CD4-positive, alpha-beta T cell (primary cell): ENCODE results near the gene GRM2. TPM values are rescaled to one million over a fixed set of nuclear protein-coding genes. Genes with fewer than 3 reads are reported as not detected.

Experiments
- ATAC-seq: fragments of 200-7000 bp; cut with Tn5 transposase; one replicate; pipeline ENCODE4 v1.10.0; 2022; ENCODE audit warnings: mild to moderate bottlenecking; ENCODE audit not compliant: poor library complexity
- CTCF ChIA-PET: fragments of 350-600 bp; sonication (Branson Sonifier 250); formaldehyde crosslinking; loops from one replicate; lab custom pipeline; 2021; ENCODE audit warnings: antibody characterized with exemption, inconsistent platforms; lab: Charles Lee
- POLR2A ChIA-PET: fragments of 350-600 bp; sonication (Branson Sonifier 250); formaldehyde crosslinking; loops from one replicate; lab custom pipeline; 2021; ENCODE audit warnings: antibody characterized with exemption, inconsistent platforms; lab: Charles Lee
- DNase-seq, 14 experiments: peaks; one replicate each; pipeline ENCODE4 v3.0.0-alpha.2; 2013 to 2020; ENCODE audit warnings: mixed read lengths in 2 of 14
- H3K27ac ChIP-seq, 2 donors: one replicate each; pipeline versions ENCODE4 v1.5.1 to v1.7.0; 2013; ENCODE audit warnings: low read length in 2 of 2, low read depth in 1 of 2, mild to moderate bottlenecking in 1 of 2
- H3K27me3 ChIP-seq, 2 experiments: 1 replicate in 1 of 2; 2 replicates in 1 of 2; pipeline versions ENCODE4 v1.6.1 to v1.7.0; 2013; ENCODE audit warnings: low read length in 2 of 2, control low read depth in 1 of 2, mild to moderate bottlenecking in 1 of 2, moderate library complexity in 1 of 2; ENCODE audit not compliant: insufficient read depth in 2 of 2, control insufficient read depth in 1 of 2
- H3K36me3 ChIP-seq: one replicate; pipeline ENCODE4 v1.6.1; 2013; ENCODE audit warnings: low read length, control low read depth; ENCODE audit not compliant: insufficient read depth
- H3K4me1 ChIP-seq: one replicate; pipeline ENCODE4 v1.6.1; 2013; ENCODE audit warnings: low read length, control low read depth; ENCODE audit not compliant: insufficient read depth
- H3K4me3 ChIP-seq: one replicate; pipeline ENCODE4 v1.5.1; 2013; ENCODE audit warnings: mild to moderate bottlenecking, low read length, moderate library complexity
- H3K9me3 ChIP-seq, 2 experiments: 1 replicate in 1 of 2; 2 replicates in 1 of 2; pipeline versions ENCODE4 v1.6.1 to v1.7.0; 2013; ENCODE audit warnings: low read length in 2 of 2, mild to moderate bottlenecking in 2 of 2, control low read depth in 1 of 2, moderate library complexity in 1 of 2; ENCODE audit not compliant: control insufficient read depth in 1 of 2, insufficient read depth in 1 of 2
- H3K27ac Mint-ChIP-seq: one replicate; pipeline ENCODE4 v1.8.0; 2020; ENCODE audit warnings: mixed read lengths
- H3K27me3 Mint-ChIP-seq: one replicate; pipeline ENCODE4 v1.8.0; 2021; ENCODE audit warnings: mixed read lengths
- H3K36me3 Mint-ChIP-seq: one replicate; pipeline ENCODE4 v1.8.0; 2021; ENCODE audit warnings: low read depth, mixed read lengths
- H3K4me1 Mint-ChIP-seq: one replicate; pipeline ENCODE4 v1.8.0; 2021; ENCODE audit warnings: low read depth, mixed read lengths
- H3K4me3 Mint-ChIP-seq: one replicate; pipeline ENCODE4 v1.8.0; 2020; ENCODE audit warnings: mild to moderate bottlenecking, mixed read lengths
- H3K9me3 Mint-ChIP-seq: one replicate; pipeline ENCODE4 v1.8.0; 2020; ENCODE audit warnings: mixed read lengths
- intact Hi-C, 2 experiments: fragments of 100-400 bp; cut with DNase I in 1 of 2; cut with micrococcal nuclease in 1 of 2; formaldehyde crosslinking; loops; one replicate each; pipeline versions ENCODE4 v1.15.1 to v1.9.0; 2023 to 2025; cut with DNase I, micrococcal nuclease
- total RNA-seq, 174 experiments: library from RNA in 2 of 174; stranded (reverse) in 2 of 174; gene quantifications; one replicate each; pipeline ENCODE4 v1.2.3 and lab custom pipeline; 2021 to 2026
- TF ChIP-seq, protein P1 (sequence below): fragments of 200-600 bp; IDR thresholded peaks from one replicate; pipeline ENCODE4 v1.8.0; 2022; ENCODE audit warnings: antibody characterized with exemption, mild to moderate bottlenecking

The GRM2 gene
- total RNA-seq, 2 experiments from 2014 or later = 4.1 to 4.2 TPM

DNA sequence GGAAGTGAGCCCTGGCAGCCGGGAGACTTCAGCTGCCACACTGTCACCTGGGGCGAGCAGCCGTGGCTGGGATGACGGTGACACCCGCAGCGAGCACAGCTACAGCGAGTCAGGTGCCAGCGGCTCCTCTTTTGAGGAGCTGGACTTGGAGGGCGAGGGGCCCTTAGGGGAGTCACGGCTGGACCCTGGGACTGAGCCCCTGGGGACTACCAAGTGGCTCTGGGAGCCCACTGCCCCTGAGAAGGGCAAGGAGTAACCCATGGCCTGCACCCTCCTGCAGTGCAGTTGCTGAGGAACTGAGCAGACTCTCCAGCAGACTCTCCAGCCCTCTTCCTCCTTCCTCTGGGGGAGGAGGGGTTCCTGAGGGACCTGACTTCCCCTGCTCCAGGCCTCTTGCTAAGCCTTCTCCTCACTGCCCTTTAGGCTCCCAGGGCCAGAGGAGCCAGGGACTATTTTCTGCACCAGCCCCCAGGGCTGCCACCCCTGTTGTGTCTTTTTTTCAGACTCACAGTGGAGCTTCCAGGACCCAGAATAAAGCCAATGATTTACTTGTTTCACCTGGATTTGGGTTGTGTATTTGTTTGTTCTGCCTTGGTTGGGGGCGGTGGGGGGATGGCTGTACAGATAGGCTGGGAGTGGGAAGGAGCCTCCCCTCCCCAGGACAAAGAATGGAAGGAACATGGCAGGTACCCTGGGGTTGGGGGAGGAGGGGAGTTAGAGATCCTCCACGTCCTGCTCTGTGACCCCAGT, 2.9 kb upstream of the GRM2 start:
- Mint-ChIP-seq H3K27ac (no peak overlapping the region), H3K4me1 (peaks cover 32% of the 10 kb centered on the region), H3K27me3 (no peaks in the 10 kb centered on the region), H3K36me3 (peaks cover 62% of the 10 kb centered on the region), H3K4me3 (no peak overlapping the region), H3K9me3 (no peaks in the 10 kb centered on the region)
- CTCF ChIA-PET = no interaction called here
- peaks cover 17% of the 10 kb centered on the region for H3K4me1 ChIP-seq
- H3K27ac ChIP-seq = no peak overlapping the region
- no peak overlapping the region for H3K4me3 ChIP-seq
- TF ChIP-seq, protein P1, sequence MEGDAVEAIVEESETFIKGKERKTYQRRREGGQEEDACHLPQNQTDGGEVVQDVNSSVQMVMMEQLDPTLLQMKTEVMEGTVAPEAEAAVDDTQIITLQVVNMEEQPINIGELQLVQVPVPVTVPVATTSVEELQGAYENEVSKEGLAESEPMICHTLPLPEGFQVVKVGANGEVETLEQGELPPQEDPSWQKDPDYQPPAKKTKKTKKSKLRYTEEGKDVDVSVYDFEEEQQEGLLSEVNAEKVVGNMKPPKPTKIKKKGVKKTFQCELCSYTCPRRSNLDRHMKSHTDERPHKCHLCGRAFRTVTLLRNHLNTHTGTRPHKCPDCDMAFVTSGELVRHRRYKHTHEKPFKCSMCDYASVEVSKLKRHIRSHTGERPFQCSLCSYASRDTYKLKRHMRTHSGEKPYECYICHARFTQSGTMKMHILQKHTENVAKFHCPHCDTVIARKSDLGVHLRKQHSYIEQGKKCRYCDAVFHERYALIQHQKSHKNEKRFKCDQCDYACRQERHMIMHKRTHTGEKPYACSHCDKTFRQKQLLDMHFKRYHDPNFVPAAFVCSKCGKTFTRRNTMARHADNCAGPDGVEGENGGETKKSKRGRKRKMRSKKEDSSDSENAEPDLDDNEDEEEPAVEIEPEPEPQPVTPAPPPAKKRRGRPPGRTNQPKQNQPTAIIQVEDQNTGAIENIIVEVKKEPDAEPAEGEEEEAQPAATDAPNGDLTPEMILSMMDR = no peak
- intact Hi-C loops = no loop called here
- H3K27me3 ChIP-seq = no peaks in the 10 kb centered on the region
- DNase-seq = no peak
- POLR2A ChIA-PET = interaction anchor here (1.2 kb wide), 1 partner anchor 204 kb away, joined by 3 read pairs; no protein-coding TSS in a partner anchor
- H3K9me3 ChIP-seq = no peaks in the 10 kb centered on the region
- H3K36me3 ChIP-seq = peaks cover 64% of the 10 kb centered on the region
- no peak for ATAC-seq

- TF ChIP-seq, protein P1 = no peak
- POLR2A ChIA-PET = no interaction called here
- CTCF ChIA-PET = no interaction called here
- peaks cover 56% of the 10 kb centered on the region for H3K36me3 Mint-ChIP-seq
- H3K27ac ChIP-seq = no peak overlapping the region
- intact Hi-C loops = no loop called here
- DNase-seq = peak in 1 of 14 experiments; percentile 2
- no peaks in the 10 kb centered on the region for H3K27me3 Mint-ChIP-seq
- peaks cover 11% of the 10 kb centered on the region for H3K4me1 ChIP-seq
- peaks cover 58% of the 10 kb centered on the region for H3K36me3 ChIP-seq
- no peaks in the 10 kb centered on the region for H3K9me3 Mint-ChIP-seq
- no peak overlapping the region for H3K4me3 ChIP-seq
- H3K9me3 ChIP-seq = no peaks in the 10 kb centered on the region
- peaks cover 26% of the 10 kb centered on the region for H3K4me1 Mint-ChIP-seq
- no peaks in the 10 kb centered on the region for H3K27me3 ChIP-seq
- H3K4me3 Mint-ChIP-seq = no peak overlapping the region
- H3K27ac Mint-ChIP-seq = no peak overlapping the region
- ATAC-seq = no peak
Observed at GRCh38 chr3:51704511-51704950, 2.3 kb upstream of the GRM2 start.

DNA sequence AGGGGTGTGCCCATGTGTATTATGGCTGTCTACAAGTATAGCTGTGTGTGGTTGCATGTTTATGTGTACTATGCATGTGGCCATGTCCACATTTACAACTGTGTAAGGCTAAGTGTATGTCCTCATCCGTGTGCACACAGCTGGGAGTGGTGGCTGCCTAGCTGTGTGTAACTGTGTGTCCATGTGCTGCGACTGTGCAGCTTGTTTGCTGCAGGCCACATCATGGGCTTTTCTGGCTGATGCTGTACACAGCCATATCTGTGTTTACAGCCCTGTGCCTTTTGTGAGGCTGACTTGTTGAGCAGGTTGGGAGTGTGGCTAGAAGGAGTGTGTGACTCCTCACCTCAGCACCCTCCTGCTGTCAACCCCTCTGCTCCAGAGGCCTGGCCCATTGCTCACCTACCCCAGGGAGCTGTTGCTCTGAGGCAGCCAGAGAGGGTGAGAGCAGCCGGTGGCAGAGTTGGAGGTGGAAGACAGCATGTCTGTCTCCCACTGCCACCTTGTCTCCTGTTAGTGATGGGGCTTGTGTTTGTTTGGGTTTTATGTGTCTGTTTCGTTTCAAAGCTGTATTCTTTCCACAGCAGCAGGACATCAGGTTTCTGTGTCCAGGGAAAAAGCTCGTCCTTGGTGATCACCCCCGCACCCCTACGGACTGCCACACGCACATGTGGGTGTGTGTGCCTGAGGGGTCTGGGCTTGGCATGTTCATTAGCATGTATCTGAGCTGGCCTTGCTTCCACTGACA, 1.4 kb upstream of the GRM2 start:
- POLR2A ChIA-PET = interaction anchor here (1.7 kb wide), 1 partner anchor 19 kb away, joined by 5 read pairs; no protein-coding TSS in a partner anchor
- H3K27me3 Mint-ChIP-seq = no peaks in the 10 kb centered on the region
- H3K4me3 ChIP-seq = no peak overlapping the region
- H3K27me3 ChIP-seq = no peaks in the 10 kb centered on the region
- ATAC-seq (no peak), DNase-seq (peak in 1 of 14 experiments; percentile 1)
- no peaks in the 10 kb centered on the region for H3K9me3 ChIP-seq
- H3K4me3 Mint-ChIP-seq = no peak overlapping the region
- H3K4me1 ChIP-seq = peaks cover 4% of the 10 kb centered on the region
- no peak overlapping the region for H3K27ac Mint-ChIP-seq
- H3K4me1 Mint-ChIP-seq = peaks cover 29% of the 10 kb centered on the region
- H3K9me3 Mint-ChIP-seq = no peaks in the 10 kb centered on the region
- intact Hi-C loops = no loop called here
- H3K27ac ChIP-seq = no peak overlapping the region
- peaks cover 49% of the 10 kb centered on the region for H3K36me3 ChIP-seq
- CTCF ChIA-PET = no interaction called here
- peaks cover 47% of the 10 kb centered on the region for H3K36me3 Mint-ChIP-seq
- TF ChIP-seq, protein P1 = no peak
